HG03175 (cell line): ENCODE data around the gene ALDH1L1.

Experiments used
- ATAC-seq: cut with Tn5 transposase; IDR thresholded peaks from one replicate; pipeline ENCODE4 v1.9.1; 2021; ENCODE audit warnings: mild to moderate bottlenecking, moderate library complexity; ENCODE audit not compliant: unreplicated experiment

Gene ALDH1L1

GRCh38 chr3:126197343-126197742 is 17.0 kb upstream of the ALDH1L1 start:
- ATAC-seq, result no peak

GRCh38 chr3:126194713-126195305 is 14.4 kb upstream of the ALDH1L1 start:
- no peak for ATAC-seq

- no peak for ATAC-seq
These were observed 10.9 kb upstream of the ALDH1L1 start for GRCh38 chr3:126191246-126191645.

- no peak for ATAC-seq
These were observed 7.5 kb upstream of the ALDH1L1 start for GRCh38 chr3:126187920-126188319.

- no peak for ATAC-seq
These were observed 6.4 kb upstream of the ALDH1L1 start for GRCh38 chr3:126186749-126187148.

- no peak for ATAC-seq
These were observed 5.9 kb upstream of the ALDH1L1 start for GRCh38 chr3:126186271-126186670.

- ATAC-seq, result no peak
These were observed 4.1 kb upstream of the ALDH1L1 start for GRCh38 chr3:126184465-126185000.

- ATAC-seq, result no peak
These were observed 976 bp upstream of the ALDH1L1 start for GRCh38 chr3:126181398-126181725.

GRCh38 chr3:126179825-126180476 is 435 bp downstream of the ALDH1L1 start:
- ATAC-seq, result no peak

- ATAC-seq, result no peak
These were observed 10.2 kb downstream of the ALDH1L1 start for GRCh38 chr3:126170073-126170777.

GRCh38 chr3:126167566-126167965 is 12.8 kb downstream of the ALDH1L1 start:
- ATAC-seq, result no peak

GRCh38 chr3:126166009-126166408 is 14.4 kb downstream of the ALDH1L1 start:
- no peak for ATAC-seq

- ATAC-seq, result no peak
These were observed 19.1 kb downstream of the ALDH1L1 start for GRCh38 chr3:126161309-126161708.

- no peak for ATAC-seq
These were observed 19.9 kb downstream of the ALDH1L1 start for GRCh38 chr3:126160243-126161210.

- ATAC-seq, result no peak
These were observed 20.9 kb downstream of the ALDH1L1 start for GRCh38 chr3:126159476-126159875.

- no peak for ATAC-seq
These were observed 21.4 kb downstream of the ALDH1L1 start for GRCh38 chr3:126158912-126159454.

GRCh38 chr3:126158016-126158911 is 22.1 kb downstream of the ALDH1L1 start:
- ATAC-seq, result no peak

GRCh38 chr3:126157083-126157768 is 23.2 kb downstream of the ALDH1L1 start:
- ATAC-seq, result no peak

- ATAC-seq, result no peak
These were observed 23.9 kb downstream of the ALDH1L1 start for GRCh38 chr3:126156468-126156867.
